ENCODE data around the gene SLC22A9.

SLC22A9 gene

GRCh38 chr11:63445118-63445517 is 75.5 kb downstream of the SLC22A9 start:
- no peak for DNase-seq

DNA sequence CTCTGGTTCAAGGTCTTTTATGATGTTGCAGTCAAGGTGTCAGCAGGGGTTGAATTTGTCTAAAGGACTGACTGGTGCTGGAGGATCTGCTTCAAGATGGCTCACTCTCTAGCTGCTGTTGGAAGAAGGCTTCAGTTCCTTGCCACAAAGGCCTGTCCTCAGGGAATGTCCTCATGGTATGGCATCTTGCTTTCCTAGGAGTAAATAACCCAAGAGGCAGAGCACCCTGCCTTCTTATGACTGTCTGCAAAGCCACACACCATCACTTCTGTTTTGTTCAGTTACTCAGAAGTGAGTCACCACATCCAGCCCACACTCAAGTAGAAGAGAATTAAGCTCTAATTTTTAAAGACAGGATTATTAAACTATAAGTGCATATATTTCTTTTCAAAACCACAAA is 76.1 kb downstream of the SLC22A9 start:
- DNase-seq, result no peak

- no peak for DNase-seq
These were observed 79.1 kb downstream of the SLC22A9 start for GRCh38 chr11:63448646-63449045.

GRCh38 chr11:63459586-63459985 is 90.0 kb downstream of the SLC22A9 start:
- DNase-seq, result no peak

All from activated CD4-positive, CD25-positive, alpha-beta regulatory T cell treated with anti-CD3 and anti-CD28 coated beads, Interleukin-2, amount 50 U/mL, for 72 hours (primary cell).